Activated CD8-positive, alpha-beta memory T cell treated with anti-CD3 and anti-CD28 coated beads for 36 hours (primary cell): Measurements from ENCODE around the gene AGMO. TPM values are rescaled to one million over a fixed set of nuclear protein-coding genes. Genes with fewer than 3 reads are reported as not detected.
"Not testable (repeated sequence)": the region's sequence is repeated elsewhere in the genome, so short reads cannot be mapped to it uniquely, and the experiment has no call there.

ENCODE experiments used
- CTCF ChIA-PET: fragments of 350-600 bp; sonication (Branson Sonifier 250); formaldehyde crosslinking; loops from one replicate; lab custom pipeline; 2021; ENCODE audit warnings: antibody characterized with exemption; lab: Charles Lee
- POLR2A ChIA-PET: fragments of 350-600 bp; sonication (Branson Sonifier 250); formaldehyde crosslinking; loops from one replicate; lab custom pipeline; 2021; ENCODE audit warnings: antibody characterized with exemption; lab: Charles Lee
- total RNA-seq, 2 experiments: library from RNA; stranded (reverse); gene quantifications; one replicate each; pipeline ENCODE4 v1.2.3, GENCODE V29; 2021

The AGMO gene
- total RNA-seq, 2 experiments from 2014 or later, result not detected

DNA sequence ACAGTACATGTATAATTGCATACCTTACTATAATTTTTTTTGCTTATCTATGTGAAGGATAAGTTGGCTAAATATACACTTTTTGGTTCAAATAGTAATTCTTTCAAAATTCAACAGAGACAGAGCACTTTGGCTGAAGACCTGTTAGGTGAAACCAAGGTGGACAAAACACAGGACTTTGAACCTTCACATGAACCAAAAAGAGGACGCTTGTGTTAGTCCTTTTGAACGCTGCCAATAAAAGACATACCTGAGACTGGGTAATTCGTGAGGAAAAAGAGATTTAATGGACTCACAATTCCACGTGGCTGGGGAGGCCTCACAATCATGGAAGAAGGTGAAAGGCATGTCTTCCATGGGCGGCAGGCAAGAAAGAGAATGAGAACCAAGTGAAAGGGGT, 4.7 kb upstream of the AGMO start:
- CTCF ChIA-PET, result no interaction called here
- POLR2A ChIA-PET, result no interaction called here

DNA sequence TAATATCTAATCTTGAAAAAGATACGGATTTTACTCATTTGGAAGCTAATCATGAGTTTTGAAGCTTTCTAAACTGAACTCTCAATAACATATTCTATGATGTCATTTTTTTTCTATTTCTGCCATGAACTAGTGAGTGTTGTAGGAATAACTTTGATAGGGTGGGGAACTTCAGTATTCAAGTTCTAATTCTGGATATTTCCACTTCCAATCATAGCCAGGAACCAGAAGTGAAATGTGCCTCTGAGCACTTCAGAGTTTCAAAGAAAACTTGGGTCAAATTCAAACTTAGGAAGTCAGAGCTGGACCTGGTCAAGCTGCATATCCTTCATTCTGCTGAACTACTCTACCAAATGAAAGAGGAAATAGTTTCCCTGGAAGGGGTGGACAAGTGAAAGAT, 847 bp downstream of the AGMO start:
- ChIA-PET CTCF (no interaction called here), POLR2A (no interaction called here)

DNA sequence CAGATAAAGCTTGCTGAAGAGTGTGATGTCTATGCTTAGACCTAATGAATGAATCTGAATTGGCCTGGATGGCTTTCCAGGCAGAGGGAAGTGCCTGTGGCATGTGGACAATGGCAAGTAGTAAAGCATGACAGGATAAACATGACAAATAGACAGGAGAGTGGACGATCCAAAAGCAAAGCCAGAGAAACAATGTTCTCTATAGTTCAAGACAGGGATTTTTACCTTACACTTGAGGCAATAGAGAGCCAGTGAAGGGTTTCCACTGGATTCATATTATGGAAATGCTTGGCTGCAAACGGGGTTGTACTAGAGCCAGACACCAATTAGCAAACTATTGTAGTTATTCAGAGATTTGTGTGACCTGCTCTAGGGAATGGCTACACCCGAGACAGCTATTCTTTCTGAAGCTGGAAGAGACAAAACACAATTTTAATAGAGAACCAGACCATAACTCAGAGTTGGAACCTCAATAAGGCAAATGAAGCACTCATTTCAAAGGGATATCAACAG, 2.3 kb downstream of the AGMO start:
- ChIA-PET CTCF (no interaction called here), POLR2A (no interaction called here)

DNA sequence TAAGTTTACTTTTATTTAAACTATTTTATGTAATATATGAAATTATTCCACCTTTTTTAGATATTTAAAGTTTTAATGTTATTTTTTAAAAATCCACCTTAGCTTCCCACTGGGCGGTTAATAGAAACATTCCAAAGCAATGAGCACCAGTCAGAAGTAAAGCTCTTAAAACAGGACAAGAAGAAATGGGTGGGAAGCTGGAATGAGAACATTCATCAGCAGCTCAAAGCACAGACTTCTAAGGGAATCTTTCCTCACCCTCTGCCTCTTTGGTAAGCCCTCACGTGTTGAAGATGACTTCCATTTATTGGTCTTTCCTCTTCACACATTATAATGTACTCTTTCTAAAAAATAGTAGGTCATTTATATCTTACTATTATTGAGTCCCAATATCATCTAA, 3.1 kb downstream of the AGMO start:
- ChIA-PET POLR2A (no interaction called here), CTCF (no interaction called here)

DNA sequence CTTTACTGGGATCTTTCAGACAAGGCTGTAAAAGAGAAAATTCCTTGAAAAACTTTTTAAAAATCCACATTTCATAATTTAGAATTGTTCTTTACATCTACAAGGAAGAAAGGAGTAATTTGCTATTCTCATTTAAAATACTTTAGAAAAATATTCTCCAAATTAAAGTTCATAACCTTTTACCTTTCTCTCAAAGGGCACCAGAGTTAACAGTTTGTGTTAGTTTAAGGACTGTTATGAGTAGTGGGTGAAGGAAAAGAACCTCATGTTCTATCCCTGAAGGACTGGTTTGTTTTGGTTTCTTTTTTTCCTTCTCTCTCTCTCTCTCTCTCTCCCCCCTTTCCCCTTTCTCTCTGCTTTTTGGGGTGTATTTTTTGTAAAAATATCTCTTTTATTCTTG, 4.1 kb downstream of the AGMO start:
- CTCF ChIA-PET, result no interaction called here
- POLR2A ChIA-PET, result no interaction called here

DNA sequence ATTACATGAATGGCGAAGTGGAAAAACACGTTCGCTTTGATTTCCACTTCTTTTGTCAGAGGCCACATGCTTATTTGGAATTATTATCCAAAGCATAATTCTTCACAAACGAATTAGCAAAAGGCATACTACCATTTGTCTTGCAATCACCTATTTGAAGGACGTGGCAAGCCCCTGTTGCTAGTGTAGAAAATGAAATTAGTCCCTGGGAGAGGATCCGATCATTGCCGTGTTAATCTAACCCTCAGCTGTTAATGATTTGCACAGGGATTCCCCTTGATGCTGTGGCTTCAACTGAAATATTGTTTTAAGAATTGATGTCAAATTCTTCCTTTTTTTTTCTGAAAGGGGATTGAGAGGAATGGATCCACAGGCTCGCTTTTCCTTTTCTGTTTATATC, 4.6 kb downstream of the AGMO start:
- ChIA-PET POLR2A (no interaction called here), CTCF (no interaction called here)

DNA sequence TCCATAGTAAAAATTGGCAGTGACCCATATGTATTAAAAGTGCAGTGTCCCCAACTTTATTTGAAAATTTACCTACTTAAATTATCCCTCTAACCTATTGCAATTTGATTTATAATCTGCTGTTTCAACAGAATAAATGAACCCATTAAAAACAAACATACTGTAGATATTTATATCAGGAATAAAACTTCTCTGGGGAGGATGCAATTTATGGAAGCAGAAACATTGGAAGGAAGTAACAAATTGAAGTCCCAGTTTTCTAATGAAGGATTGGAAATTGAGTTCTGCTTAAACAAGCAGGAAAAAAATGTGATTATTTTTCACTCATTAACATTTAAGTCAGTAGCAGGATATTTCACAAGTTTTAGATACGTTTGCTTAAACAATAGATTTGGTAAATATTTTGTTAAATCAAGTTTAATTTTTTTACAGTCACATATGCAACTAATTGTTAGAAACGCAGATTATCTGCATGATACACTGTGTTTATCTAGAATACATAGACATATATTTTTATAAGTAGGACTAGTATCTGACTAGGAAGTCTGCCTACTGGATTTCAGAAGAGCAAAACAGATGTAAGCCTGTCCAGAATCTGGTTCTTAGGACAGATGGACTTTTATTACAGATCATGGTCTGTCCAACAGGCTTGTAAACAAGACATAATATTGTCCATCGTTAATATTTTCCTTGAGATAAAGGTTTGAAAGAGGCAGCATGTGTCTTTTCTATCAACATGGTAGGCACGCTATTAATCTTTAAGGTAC, 5.3 kb downstream of the AGMO start:
- POLR2A ChIA-PET, result no interaction called here

DNA sequence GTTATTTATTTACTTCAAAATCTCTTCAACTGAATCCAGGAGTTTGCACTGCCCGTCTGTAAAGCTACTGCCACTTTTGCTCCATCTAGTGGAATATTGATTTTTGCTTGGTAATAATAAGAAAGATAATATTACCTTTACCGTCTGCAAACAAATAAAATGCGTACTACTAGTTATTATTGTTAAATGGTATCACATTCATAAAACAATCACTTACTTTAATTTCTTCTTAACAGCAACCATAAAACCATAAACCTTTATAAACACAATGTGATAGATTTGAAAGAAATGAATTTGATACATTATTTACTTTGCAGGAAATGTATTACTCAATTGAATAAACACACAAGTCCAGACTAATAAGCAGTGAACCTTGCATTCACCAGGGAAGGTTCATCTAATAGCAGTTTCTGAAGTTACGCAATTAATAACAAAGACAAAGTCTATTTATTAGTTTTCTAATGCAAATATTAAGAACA, 6.4 kb downstream of the AGMO start:
- ChIA-PET CTCF (no interaction called here), POLR2A (no interaction called here)

More for the DNA sequence above, 5.3 kb downstream of the AGMO start:
- CTCF ChIA-PET, result no interaction called here

DNA sequence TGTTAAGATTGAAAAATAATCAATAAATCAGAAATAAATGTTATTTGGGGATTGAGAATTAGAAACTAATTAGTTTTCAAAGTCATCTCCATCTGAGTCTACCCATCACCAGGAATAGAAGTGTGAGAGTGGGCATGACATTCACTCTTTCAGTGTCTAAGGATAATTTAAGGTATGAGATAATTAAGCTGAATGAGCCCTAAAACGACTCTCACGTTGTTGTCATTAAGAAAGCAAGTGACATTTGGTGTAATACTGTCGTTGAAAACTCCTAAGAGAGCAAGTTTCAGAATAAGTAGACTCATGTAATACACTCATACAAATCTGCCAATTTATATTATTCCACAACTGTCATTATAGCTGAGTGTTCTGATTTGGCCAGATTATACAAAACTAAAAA, 7.1 kb downstream of the AGMO start:
- ChIA-PET POLR2A (no interaction called here), CTCF (no interaction called here)

DNA sequence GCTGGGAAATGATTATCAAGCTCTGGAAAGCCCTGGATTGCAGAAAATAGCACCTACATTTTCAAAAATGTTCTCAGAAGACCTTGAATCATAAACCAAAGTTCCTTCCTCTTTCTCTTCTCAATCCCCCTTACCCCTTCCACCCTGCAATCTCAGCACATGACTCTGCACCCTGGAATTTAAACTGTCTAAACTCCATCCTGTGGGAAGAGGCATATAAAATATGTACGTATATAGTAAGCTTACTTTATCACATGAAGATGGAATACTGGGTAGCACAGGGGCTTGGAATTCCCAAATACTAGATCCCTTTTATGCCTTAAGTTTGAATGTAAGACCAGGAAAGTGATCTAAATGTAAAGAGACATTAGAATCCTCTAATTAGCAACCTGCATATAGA, 7.7 kb downstream of the AGMO start:
- CTCF ChIA-PET, result no interaction called here
- POLR2A ChIA-PET, result no interaction called here

DNA sequence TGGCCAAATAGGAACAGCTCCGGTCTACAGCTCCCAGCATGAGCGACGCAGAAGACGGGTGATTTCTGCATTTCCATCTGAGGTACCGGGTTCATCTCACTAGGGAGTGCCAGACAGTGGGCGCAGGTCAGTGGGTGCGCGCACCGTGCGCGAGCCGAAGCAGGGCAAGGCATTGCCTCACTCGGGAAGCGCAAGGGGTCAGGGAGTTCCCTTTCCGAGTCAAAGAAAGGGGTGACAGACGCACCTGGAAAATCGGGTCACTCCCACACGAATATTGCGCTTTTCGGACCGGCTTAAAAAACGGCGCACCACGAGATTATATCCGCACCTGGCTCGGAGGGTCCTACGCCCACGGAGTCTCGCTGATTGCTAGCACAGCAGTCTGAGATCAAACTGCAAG, 14.5 kb downstream of the AGMO start:
- CTCF ChIA-PET, POLR2A ChIA-PET: not testable (repeated sequence)

DNA sequence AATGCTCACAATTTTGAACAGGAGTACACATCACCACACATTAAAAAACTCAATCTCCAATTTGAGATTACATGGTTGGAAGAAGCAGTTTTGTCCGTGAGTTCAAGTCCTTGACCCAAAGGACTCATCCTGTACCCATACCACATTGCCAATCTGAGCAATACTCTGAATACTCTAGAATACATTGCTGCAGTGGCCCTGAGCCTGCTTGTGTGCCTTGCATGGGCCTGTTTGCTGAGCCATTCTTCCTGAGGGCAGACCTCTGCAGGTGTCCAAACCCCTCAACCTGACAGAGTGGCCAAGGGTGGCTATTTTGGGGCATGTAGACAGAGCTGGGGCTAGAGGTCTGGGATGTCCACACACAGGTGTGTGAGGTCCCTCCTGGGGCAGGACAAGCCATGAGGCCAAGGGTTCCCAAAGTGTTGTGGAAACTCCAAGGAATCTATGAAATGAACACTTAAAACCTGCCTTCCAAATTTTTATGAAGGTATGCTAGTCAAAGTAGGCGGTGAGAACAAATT, 15.5 kb downstream of the AGMO start:
- POLR2A ChIA-PET, result no interaction called here
- CTCF ChIA-PET, result no interaction called here

DNA sequence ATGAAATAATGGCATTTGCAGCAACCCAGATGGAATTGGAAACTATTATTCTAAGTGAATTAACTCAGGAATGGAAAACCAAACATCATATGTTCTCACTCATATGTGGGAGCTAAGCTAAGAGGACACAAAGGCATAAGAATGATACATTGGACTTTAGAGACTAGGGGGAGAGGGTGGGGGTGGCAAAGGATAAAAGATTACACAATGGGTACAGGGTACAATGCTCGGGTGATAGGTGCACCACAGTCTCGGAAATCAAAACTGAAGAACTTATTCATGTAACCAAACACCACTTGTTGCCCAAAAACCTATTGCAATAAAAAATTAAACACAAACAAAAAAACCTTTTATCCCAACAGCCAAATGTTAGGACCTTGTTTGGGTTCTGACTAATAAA, 17.8 kb downstream of the AGMO start:
- POLR2A ChIA-PET, result no interaction called here
- CTCF ChIA-PET, result no interaction called here

DNA sequence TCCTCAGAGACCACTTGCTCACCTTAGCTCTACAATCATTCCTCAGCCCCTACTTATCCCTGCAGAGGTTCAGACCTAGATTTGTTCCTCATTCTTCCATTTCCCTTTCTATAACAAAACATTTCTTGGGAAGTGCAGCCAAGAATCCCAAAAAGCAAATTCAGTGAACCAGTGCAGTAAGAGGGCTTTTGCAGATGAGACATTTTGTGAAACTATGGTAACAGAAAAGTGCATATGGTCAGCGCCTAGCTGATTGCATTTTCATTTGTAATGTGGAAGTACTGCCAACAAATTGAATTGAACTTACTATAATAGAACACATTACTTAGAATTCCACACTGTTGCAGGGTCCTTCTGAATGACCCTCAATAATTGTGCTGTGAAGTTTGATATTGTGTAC, 18.6 kb downstream of the AGMO start:
- POLR2A ChIA-PET, result no interaction called here

DNA sequence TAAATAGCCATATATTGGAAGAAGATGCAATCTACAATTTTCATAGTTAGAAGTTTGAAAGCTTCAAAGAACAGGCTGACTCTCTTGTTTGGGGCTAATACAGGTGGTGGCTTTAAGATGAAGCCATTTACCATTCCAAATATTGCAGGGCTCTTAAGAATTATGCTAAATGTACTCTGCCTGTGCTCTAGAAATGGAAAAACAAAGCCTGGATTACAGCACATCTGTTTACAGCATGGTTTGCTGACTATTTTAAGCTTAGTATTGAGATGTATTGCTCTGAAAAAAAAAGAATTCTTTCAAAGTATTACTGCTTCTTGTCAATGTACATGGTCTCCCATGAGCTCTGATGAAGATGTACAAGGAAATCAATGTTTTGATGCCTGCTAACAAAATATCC, 34.2 kb downstream of the AGMO start:
- CTCF ChIA-PET, result no interaction called here
- POLR2A ChIA-PET, result no interaction called here

More for the DNA sequence above, 18.6 kb downstream of the AGMO start:
- CTCF ChIA-PET, result no interaction called here

DNA sequence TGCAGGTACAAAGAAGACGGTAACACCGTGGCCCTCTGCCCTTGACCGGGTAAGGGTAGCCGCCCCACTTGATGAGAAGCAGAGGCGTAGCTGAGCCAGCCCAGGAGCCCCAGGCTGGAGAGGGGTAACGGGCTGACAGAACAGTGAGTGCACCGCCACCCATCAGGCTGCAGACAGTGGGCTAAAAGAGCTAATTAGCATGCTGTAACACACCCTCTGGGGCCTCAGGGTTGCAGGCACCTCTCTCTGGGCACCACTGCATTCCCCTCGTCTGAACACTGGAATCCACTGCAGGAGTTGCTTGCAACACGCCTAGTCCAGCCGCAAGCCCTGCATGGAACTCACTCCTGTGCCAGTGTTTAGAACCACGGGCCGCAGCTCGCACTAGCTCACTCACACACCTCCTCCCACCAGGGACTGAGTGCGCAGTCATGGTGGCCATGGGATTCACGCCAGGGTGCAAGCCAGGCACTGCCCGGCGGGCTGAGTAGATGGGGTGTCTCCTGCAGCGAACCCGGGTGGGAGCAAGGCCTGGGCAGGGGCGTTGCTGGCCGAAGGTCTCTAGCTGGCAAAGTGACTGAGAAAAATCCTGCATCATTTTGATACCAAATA, 36.1 kb downstream of the AGMO start:
- ChIA-PET POLR2A (no interaction called here), CTCF (no interaction called here)

DNA sequence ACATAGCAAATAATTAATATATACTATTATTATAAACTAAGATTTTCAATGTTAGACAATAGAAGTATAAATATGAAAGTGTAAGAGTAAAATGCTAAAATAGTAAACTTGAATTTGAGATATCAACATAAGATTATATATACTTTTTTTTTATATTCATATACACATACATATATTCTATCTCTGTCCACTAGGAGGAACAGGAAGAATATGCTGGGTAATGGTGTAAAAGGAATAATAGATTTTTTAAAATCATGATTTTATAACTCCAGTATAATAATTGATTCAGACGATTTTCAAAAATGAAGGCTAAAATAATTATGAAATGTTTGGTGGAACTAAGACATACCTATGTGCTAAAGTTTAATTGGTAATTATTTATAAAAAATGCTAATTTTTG, 37.7 kb downstream of the AGMO start:
- CTCF ChIA-PET, result no interaction called here
- POLR2A ChIA-PET, result no interaction called here

DNA sequence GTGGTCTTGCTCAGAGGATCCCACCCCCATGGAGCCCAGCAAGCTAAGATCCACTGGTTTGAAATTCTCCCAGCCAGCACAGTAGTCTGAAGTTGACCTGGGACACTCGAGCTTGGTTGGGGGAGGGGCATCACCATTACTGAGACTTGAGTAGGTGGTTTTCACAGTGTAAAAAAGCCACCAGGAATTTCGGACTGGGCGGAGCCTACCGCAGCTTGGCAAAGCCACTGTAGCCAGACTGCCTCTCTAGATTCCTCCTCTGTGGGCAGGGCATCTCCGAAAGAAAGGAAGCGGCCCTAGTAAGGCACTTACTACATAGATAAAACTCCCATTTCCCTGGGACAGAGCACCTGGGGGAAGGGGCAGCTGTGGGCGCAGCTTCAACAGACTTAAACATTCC, 44.0 kb downstream of the AGMO start:
- POLR2A ChIA-PET, CTCF ChIA-PET: not testable (repeated sequence)

DNA sequence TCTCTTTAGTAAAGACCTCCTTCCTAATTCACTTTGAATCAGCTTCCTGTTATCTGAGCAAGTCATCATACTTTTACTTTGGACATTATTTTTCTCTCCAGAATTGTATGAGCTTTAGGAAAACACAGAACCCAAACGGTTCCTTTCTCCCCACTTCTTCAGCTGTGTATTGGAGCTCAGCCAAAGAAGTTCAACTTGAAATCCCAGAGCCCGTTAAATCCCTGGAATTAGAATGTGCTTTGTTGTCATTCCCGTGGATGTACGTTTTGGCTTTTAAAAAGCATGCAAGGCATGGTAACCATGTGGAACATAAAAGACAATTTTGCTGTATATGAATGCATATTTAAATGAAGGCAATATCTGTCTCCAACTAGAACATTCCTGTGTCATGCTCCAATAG, 46.6 kb downstream of the AGMO start:
- POLR2A ChIA-PET, result no interaction called here

DNA sequence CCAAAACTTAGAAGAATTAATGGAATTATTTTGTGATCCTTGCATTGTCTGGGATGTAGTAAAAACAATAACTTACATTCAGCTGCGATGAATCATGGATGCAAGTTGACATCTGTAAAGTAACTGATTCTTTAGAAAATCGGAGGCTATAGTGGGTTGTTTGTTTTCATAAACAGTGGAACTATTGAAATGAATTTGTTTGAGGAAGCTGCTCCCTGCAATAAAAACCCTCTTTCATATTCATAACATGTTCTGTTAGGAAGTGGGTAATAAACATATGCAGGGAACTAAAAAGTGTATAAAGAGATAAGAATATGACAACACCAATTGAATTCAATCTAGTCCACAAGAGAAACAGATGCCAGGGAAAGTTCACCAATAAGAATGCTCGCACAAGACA, 53.6 kb downstream of the AGMO start:
- POLR2A ChIA-PET, result no interaction called here
- CTCF ChIA-PET, result no interaction called here

More for the DNA sequence above, 46.6 kb downstream of the AGMO start:
- CTCF ChIA-PET, result no interaction called here

DNA sequence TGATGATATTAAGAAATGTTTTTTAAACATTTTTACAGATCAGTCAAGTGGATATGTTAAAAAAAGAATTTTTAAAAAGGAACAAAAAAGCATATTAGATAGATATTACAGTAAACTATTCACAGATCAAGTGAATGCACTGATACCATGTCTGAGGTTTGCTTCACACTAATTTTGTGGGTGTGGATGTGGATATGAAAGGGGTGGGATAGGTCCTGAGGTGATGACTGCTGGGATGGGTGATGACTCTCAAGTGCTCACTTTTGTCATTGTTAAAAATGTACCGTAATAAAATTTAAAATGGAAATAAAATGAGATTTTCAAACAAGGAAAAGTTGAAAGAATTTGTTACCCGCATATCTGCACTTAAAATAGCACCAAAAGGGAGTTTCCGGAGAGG, 54.1 kb downstream of the AGMO start:
- ChIA-PET POLR2A (no interaction called here), CTCF (no interaction called here)
